Middle frontal gyrus (tissue), 1 donor: ENCODE results near the gene PIP5K1C.
"Not testable (repeated sequence)": the region's sequence is repeated elsewhere in the genome, so short reads cannot be mapped to it uniquely, and the experiment has no call there.

Experiments used
- DNase-seq: peaks from one replicate; pipeline ENCODE4 v3.0.0-alpha.2; 2015; ENCODE audit warnings: low spot score; ENCODE audit errors: extremely low spot score

The PIP5K1C gene

DNA sequence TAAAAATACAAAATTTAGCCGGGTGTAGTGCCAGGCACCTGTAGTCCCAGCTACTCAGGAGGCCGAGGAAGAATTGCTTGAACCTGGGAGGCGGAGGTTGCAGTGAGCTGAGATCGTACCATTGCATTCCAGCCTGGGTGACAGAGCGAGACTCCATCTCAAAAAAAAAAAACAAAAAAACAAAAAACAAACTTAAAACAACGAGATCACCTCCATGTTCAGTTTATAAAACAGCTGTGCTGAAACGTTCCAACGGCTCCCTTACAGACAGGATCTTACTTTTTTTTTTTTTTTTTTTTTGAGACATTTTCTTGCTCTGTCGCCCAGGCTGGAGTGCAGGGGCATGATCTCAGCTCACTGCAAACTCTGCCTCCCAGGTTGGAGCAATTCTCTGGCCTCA is 71.5 kb downstream of the PIP5K1C start:
- DNase-seq: not testable (repeated sequence)

DNA sequence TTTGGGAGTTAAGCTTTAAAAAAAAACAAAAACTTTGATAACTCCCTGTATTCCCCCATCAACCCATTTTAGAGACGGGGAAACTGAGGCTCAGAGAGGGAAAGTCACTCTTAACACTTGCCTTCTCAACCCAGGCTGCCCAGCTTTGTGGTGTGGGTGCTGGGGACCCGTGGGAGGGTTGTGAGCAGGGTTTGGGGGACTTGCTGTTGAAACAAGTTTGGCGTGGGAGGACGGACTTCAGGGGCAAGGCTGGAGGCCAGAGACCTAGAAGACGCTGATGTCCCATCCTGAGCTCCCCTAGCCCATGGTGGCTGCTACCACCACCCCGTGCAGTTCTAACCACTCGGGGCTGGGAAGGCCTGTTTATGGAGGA is 72.9 kb downstream of the PIP5K1C start:
- DNase-seq: no peak

DNA sequence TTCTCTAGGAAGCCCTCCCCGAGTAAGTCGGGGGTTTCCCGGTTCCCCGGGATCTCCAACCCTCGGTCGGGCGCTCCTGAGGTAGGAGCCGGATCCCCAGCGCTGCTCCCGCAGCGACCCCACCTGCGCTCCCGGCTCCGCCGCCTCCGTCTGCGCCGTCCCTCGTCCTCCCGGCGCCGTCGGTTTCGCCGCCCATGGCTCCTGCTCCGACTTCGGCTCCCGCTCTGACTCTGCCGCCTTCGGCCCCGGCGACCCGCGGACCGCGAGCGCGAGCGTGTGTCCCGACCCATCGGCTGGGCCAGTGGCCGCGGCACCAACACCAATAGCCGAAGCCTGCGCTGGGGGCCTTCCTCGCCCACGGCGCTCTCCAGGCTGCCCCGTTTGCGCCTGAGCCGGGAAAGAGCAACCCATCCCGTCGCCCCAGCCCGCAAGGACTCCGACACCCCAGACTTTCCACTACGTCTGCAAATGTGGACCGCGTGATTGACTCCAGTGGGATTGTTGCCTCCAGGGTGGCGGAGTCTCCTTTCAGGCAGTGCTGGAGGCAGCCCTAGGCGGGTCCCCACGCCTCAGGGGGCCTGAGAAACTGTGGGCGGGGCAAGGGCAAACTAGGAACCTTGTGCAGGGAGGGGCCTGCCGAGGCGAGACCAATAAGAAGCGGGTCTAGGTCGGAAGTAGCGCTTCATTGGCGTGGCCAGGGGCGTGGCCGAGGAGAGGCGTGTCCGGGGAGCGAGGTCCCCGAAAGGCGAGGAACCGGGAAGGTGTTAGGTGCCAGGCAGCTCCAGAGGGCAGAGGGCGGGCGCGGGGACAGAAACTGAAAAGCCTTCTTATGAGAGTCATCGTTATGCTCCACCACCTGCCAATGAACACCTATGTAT is 73.6 kb downstream of the PIP5K1C start, which contains the start of gene CACTIN:
Gene CACTIN (minus strand): TSS at position 318 of the 878 bp plus-strand sequence. CDS start 28 bp downstream, at position 290.
- peak; percentile 97 for DNase-seq

DNA sequence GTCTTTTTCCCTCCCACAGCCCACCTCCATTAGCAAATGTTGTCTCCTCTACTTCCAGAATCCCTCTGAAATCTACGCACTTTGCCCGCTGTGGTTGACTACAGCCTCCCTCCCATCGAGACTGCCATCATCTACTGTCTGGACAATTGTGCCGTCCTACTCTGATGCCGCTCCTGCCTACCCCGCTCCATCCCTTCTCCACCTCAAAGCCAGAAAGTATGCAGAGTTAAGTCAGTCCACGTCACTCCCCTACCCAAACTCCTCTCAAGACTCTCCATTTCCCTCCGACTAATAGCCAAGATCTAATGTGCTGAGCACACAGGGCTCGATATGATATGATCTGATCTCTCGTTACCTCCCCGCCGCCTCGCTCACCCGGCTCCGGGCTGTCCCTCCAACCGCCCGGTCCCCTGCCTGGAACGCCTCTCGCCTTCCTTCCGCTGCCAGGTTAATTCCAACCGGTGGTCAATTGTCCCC is 74.2 kb downstream of the PIP5K1C start:
- DNase-seq: no peak

DNA sequence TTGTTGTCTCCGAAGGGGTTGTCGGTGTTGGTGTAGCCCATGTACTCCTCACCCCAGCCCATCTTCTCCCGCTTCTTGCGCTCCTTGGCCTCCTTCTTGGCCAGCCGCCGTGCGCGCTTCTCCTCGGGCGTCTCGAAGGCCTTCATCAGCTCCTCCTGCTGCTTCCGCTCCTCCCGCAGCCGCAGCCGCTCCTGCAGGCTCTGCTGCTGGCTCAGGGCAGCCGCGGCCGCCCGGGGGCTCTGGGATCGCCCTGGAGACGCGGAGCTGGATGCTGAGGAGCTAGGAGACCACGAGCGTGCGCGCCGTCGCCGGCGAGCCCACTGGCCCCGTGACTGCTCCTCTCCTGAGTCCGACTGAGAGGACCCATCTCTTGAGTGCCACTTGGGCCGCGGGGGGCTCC is 76.6 kb downstream of the PIP5K1C start:
- DNase-seq: no peak

DNA sequence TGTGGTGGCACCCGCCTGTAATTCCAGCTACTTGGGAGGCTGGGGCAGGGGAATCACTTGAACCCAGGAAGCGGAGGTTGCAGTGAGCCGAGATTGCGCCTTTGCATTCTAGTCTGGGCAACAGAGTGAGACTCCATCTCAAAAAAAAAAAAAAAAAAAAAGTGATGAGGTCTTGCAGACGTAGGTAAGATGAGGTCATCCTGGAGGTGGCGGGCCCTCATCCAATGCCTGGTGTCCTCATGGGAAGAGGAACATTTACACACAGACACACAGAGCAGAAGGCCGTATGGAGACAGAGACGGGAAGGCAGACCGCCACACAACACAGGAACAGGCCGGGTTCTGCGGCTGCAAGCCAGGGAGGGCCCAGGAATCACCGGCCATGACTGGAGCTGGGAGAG is 78.0 kb downstream of the PIP5K1C start:
- DNase-seq: no peak

DNA sequence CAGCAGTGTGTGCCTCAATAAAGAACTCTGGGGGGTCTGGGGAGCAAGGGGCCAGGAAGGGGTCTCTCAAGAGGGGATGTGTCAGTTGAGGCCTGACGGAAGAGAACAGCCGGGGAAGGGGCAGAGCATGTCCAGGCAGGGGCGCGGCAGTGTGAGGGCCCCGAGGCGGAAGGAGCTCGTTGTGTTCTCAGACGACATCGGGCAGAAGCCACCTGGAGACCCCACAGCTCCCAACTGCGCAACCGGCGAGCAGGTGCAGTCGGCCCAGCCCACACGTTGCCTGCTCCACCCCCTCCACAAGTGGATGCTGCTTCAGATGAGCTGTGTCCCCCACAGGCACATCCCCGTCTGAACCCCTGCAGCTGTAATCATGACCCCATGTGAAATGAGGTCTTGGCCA is 78.6 kb downstream of the PIP5K1C start:
- DNase-seq: no peak

DNA sequence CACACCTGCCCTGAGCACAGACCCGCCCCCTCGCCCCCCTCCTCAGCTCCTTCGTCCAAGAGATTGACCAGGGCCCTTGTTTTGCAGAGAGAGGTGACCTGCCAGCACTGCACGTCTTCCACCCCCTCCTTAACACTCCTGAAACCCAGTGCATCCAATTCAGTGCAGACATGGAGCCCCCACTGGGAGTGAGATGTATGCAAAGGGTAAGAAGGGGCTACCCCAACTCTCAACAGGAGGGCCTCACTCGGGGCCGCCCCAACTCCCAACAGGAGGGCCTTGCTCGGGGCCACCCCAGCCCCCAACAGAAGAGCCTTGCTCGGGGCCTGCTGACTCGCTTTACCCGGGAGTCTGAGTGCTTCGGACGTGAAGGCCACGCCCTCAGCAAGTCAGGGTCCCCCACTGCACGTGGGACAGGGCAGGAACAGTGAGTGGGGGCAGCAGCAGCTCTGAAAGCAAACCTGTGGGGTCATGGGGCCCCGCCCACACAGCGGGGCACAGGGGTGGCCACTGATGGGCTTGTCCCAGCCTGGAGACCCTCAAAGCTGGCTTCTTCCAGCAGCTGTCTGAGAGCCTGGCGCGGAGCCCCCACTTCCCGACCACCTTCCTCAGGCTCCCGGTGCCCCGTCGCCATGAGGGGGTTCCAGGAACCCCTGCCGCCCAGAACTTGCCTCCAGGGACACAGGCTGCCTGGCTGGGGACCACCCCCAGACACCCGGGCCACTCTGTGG is 79.3 kb downstream of the PIP5K1C start:
- no peak for DNase-seq

DNA sequence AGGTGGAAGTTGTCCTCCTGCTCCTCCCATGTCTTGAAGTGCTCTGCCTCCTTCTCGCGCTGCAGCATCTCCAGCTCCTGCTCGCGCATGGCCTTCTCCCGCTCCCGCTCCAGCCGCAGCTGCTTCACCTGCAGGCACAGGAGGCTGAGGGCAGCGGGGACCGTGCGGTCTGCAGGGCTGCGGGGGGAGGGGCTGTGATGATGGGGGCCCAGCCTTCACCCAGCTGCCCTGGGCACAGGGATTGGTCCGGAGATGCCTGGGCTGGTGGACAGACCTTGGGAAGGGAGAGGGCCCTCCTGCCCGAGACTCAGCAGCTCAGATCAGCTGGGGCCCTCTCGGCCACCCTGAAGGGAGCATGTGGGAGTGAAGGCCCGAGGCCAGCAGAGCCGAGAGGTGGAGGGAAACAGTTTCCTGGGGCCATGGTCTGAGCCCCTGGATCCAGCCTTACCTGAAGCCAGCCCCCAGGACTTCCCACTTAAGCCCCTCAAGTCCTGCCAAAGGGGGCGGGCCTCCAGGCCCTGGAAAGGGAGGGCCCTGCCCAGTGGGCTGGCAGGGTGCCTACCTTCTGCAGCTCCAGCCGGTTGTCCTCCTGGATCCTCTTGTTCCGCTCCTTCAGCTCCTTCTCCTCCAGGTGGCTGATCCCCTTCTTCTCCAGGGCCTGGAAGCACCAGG is 80.0 kb downstream of the PIP5K1C start:
- DNase-seq: no peak

DNA sequence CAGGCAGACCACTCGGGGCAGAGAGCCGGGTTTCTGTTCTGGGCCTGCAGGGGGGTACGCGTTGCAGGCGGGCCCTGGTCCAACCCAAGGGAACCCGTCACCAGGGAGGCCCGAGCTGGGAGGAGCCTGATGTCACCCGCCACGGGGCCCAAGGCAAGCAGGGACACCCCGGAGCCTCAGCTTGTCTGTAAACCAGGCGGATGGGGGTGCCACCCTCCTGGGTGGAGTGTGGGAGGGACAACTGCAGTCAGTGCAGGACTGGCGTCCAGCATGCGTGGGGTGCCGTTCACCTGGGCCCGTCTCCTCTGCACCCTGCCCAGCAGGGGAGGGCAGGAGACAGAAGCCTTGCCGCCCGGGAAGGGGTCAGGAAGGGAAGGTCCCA is 80.6 kb downstream of the PIP5K1C start:
- no peak for DNase-seq

DNA sequence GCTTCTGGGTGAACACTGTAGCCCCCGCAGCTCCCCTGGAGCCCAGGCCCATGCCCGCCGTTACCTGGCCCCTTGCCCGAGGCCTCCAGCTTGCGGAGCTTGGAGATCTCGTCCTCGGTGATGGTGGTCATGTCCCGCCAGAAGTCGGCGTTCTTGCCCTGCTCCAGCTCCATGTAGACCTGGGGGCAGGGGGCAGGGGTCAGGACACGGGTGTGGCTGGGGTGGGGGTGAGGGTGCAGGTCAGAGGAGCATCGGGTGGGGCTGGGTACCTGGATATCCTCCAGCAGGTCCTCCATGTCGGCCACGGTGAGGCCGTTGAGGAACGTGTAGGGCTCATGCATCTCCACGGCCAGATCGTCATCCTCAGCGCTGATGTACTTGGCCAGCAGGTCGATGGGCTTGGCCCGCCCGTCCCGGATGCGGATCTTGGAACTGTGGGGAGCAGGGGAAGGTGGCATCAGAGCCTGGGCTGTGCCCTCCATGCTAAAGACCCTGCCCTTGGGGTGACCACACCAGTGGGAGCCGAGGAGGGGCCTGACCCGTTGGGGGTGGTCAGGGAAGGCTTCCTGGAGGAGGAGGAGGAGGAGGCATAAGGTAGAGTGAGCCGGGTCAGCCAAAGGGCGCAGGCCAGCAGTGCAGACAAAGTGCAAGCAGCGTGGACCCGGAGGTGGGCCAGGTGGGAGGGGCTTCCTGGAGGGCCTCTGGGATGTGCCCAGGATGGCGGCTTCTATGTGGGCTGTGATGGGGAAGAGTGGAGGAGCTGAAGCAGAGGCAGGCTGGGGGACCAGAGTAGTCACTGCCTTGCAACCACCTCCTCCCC is 81.2 kb downstream of the PIP5K1C start:
- no peak for DNase-seq

DNA sequence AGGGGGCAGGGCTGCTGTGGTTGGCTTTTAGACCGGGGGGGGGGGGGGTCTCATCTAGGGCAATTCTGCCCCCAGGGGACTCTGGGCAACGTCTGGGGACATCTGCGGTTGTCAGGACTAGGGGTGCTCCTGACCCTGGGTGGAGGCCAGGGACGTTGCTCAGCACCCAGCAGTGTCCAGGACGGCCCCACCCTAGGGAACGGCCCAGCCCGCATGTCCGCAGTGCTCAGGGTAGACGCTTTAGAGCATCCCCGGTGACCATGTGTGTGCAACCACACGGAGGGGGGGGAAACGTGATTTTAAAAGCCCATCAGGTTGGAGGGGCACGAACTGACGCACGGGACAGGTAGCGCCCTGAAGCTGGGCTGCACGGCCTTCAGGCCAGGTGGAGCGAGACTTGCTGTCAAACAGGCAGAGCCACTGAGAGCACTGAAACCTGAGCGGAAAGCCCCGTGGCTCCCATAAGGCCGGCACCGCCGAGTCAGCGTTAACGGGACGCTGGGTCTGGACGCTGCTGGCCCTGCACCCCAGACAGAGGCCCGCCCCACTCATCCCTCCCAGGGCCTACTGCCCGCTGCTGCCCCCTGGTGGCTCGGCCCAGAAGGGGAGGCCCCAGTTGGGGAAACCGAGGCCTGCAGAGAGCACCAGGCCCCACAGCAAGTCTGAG is 82.0 kb downstream of the PIP5K1C start:
- DNase-seq: no peak

DNA sequence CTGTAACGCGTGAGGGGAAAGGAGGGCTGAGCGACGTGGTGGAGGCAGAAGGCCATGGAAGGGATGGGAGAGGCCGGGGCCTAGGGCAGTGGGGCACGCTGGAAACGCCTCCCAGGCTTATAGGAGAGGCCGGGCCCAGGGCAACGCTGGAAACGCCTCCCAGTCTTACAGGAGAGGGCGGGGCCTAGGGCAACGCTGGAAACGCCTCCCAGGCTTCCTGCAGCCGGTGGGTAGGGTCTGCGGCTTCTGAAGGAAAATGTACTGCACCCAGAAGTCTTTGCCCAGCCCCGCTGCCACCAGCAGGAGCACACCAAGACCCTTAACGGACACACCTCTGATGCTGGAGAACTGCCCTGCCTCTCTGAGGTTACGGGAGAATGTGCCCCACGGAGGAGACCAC is 82.8 kb downstream of the PIP5K1C start:
- no peak for DNase-seq

DNA sequence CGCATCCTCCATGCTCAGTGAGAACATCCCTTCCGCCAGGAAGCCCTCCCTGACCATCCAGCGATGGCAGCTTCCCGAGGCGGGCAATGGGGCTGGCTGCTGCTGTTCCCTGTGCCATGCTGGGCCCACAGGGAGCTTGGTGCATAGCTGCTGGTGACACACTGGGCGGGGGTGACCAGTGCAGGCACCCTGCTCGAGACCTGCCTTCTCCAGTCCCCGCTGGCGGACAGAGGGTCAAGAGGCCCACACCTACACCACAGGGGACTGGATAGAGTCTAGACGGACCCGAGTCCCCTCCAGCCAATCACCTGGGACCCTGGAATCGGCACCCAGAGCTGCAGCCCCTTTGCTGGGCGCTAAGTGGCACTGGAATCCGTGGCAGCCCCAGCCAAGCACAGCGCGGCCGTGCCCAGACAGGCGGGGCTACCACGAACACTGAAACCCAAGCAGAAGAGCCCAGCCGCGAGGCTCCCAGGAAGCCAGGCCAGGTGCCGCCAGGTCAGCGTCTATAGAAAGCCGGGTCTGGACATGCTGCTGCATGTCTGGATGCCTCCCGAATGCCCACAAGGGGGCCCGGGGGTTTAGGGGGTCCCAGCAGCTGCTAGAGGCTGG is 84.6 kb downstream of the PIP5K1C start:
- no peak for DNase-seq

DNA sequence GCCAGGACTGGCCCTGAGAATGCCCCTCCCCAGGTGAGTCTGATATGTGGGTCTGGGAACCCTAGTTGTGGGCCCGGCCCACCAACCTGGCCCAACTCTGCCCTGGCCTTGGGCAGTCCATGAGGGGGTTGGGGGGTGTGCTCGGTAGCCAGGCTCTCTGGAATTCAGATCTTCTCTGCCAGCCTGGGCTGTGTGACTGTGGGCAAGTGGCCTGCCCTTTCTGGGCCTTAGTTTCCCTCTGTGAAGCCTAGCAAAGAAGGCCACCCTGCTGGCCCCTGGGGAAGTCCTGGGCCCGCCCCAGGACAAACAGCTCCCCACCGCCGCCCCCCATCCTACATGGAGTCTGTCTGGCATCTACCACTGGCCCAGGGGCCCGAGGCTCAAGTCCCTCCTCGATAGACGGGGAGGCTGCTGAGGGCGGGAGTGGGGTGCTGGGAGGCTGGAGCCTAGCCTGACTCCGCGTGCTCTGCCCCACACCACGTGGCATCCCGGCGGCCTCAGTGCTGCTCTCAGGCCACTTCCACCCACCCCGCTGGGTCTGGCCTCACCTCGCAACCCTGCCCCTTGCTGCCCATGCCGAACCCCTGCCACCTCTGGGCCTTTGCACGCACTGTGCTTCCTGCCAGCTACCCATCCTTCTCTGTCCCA is 85.3 kb downstream of the PIP5K1C start:
- no peak for DNase-seq

DNA sequence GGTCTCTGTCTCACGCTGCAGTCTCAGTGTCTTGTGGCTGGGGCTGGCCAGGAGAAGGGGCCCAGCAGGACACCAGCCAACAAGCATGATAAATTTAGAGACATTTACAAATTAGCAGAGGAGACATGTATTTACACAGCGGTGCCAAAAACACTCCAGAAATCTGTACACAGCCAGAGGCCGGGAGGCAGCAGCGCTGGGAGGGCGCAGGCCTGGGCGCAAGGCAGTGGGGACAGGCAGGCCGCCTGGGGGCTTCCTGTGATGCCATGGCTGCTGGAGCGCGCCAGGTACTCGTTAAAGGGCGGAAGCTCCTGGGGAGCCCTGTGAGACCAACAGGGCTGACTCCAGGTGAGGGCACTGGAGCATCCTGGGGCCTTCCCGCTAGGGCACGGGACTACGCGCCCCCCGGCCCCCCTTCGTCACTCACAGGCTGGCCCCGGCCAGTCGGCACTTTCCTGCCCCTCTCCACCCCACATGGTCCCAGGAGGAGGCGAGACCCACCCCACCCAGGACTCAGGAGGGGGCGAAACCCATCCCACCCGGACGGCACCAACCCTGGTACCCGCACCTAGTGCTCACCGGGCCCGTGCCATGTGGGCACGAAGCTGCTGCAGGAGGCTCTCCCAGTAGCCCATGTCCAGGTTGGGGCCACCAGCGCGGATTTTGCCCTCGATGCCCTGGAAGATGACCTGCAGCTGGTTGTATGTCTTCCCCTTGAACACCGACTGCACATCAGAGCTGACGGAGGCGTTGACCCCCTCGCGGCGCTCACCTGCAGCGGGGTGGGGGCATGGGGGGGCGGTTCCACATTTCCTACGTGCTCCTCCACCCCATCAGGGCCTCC is 86.2 kb downstream of the PIP5K1C start:
- DNase-seq: no peak

DNA sequence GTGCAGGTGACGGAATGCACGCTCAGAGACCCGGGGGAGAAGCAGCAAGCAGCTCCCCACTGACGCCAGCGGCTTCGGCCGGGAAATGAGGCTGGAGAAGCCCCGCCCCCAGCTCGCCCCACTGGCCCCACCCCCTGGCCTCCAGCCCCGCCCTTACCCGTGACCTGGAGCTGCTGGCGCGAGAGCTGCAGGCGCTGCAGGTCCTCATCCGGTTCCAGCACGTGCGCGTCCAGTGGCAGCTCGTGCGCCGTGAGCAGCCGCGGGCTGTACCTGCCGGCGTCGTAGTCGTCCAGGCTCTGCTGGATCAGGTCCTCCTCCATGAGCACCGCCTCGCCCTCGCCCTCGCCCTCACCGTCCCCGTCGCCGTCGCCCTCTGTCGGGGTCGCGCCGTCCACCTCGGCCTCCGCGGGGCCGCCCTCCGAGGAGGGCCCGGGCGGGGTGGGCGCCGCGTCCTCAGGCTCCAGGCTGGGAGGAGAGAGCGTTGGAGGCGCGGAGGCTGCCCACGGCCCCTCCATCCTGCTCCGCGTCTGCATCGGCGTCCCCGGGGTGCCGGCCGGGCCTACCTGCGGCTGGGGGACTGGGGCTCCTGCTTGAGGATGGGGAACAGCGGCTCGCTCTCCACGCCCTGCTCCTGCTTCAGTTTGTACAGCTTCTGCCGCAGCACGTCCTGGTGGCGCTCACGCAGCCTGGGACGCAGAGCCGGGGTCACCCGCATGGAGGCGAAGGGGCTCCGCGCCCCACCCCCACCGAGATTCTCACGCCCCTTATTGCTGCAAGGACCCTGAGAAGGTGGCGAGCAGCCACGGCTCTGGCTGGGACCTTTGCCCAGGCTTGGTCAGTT is 87.1 kb downstream of the PIP5K1C start:
- DNase-seq: no peak

DNA sequence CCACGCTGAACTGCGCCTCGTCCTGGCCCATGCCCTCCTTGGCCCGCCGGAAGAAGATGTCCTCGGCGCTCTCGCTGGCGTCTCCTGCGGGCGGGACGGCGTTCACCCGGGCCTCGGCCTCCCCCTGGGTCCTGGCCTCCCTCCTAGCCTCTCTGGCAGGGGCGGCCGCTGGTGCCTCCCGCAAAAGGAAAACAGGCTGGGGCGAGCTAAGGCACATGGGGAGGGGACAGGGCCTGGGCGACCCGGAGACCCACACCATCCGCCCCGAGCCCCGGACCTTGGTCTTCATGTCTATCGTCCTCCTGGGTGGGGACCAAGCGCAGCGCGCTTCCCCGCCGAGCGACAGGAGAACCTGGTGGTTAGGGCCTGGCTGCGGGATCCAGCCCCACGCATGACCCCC is 87.9 kb downstream of the PIP5K1C start:
- DNase-seq: no peak
